ENCODE results near the gene OAT.
"Not testable (repeated sequence)": the region's sequence is repeated elsewhere in the genome, so short reads cannot be mapped to it uniquely, and the experiment has no call there.

The OAT gene

DNA sequence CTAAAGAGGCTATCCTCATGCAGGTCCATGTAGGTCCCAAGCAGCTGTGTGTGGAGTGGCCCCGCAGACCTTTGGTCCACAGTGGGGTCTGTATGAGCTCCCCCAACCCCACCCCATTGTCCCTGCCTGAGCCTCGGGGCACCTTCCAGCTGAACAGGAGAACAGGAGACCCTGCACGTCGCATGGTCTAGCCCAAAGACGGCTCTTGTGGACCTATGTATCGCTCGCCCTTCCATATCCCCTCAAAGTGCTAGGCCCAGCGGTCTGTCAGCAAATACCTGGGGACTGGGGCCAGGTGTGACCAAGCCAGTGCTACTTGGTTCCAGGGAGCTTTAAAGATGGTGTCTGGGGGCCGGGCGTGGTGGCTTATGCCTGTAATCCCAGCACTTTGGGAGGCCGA lies 43.0 kb downstream of the OAT start:
- no peak for DNase-seq

DNA sequence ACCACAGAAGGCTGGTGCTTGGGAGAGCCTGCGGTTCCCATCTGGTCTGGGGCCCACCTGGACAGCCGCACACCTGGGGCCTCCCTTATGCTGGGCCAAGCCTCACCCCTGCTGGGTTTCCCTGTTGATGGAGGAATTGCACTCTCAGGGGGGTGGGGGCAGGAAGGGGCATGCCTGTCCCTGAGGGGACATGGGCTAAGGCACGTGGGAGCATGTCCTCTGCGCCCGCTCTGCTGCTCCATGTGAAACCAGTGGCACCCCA lies 43.4 kb downstream of the OAT start:
- no peak for DNase-seq

DNA sequence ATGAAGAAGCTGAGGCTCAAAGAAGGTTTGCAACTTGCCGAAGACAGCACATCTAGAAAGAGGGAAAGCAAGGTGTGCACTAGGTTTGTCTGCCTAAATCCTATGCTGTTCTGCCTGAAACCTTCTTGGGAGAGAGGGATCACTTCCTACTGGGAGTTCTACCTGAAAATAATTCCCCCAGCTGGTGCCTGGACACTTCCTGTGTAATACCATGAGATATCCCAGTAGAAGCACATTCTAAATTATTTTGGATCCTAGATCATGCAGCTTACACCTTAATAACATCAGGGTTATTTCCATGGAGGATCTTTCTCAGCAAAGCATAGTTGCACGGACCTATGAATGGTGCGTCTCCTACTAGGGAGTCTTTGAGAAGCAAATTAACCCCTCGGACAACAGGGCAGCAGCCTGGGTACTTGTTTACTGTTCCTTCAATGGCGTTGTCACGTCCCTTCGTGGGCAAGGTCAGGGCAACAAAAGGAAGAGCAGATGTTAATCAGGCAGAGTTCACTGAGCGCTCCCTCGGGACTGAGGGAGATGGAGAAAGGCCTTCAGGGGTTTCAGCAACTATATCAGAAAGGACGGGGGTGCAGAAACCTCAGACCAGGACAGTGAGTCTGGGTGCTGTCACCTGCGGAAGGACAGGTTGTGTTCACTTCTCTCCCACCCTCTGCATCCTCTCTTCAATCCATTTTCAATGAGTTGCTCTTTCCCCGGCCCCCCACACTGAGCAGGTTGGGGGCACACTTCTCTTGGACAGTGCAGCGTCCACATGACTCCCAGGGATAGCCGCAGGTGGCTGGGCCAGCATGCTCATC lies 44.0 kb downstream of the OAT start:
- DNase-seq = no peak

DNA sequence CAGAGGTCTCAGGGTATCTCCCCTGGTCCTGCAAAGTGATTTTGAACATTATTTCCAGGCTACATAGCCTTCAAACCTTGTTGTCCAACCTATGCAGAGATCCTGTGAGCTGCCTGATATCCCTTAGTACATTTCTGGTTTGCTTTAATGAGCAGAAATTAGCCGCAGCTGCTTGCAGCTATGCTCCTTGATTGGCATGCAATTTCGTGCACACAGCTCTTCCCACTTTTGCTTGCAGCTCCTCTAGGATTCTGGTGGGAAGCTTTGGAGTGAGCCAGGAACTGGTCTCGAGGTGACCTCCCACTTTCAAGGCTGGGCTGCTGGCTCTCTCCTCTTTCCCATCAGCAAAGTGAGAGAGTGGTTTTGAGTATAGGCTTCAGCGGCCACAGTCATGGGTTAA lies 45.8 kb downstream of the OAT start:
- no peak for DNase-seq

DNA sequence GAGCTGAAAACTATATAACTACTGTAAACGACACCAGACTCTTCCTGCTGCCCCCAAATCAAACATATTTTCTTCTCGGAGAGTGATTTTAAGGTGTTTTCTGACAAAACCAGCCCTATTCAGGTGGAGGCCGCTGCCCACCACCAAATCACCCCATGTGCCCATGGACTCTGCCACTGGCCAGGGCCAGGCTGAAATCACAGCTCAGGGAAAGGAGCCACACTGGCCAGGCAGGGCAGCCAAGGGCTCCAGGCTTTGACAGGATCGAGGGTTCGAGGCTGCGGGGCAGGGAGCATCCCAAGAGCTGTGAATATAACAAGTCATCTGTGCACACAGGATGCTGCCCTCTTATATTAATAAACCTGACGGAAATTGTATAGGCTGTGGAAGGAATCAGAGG lies 48.3 kb downstream of the OAT start:
- no peak for DNase-seq

DNA sequence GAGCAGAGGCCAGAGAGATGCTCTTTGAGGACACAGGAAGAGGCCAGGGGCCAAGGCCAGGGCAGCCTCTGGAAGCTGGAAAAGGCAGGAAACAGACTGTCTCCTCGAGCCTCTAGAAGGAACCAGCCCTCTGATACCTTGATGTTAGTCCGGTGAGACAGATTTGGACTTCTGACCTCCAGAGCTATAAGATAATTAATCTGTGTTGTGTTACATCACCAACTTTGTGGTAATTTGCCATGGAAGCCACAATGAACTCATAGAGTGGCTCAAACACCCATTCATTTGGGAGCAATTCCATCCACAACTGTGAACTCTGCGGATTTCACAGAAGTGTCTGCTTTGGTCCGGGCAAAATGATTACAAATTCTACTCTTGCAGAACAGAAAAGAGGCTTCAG lies 48.7 kb downstream of the OAT start:
- no peak for DNase-seq

DNA sequence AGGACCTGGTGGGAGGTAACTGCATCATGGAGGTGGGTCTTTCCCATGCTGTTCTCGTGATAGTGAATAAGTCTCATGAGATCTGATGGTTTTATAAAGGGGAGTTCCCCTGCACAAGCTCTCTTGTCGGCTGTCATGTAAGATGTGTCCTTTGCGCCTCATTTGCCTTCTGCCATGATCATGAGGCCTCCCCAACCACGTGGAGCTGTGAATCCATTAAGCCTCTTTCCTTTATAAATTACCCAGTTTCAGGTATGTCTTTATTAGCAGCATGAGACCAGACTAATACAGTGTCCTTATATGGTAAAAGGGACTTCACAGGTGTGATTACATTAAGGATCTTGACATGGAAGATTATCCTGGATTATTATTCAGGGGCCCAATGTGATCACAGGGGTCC lies 49.2 kb downstream of the OAT start:
- DNase-seq = not testable (repeated sequence)

DNA sequence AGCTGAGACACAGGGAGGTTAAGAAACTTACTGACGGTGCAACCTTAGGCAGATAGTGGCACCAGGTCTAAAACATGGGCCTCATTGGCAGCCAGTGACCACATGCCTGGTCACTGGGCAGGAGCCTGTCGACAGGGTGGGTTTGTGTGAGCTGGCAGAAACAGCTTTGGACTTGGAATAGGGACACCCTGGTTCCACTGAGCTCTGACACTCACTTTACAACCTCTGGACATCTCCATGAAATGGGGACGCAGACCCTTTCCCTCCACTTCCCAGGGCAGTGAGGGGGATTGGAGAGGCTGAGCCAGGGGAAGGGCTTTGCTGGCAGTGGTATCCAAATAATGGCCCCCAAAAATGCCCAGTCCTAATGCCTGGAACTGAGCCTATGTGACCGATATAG lies 49.7 kb downstream of the OAT start:
- DNase-seq = no peak

DNA sequence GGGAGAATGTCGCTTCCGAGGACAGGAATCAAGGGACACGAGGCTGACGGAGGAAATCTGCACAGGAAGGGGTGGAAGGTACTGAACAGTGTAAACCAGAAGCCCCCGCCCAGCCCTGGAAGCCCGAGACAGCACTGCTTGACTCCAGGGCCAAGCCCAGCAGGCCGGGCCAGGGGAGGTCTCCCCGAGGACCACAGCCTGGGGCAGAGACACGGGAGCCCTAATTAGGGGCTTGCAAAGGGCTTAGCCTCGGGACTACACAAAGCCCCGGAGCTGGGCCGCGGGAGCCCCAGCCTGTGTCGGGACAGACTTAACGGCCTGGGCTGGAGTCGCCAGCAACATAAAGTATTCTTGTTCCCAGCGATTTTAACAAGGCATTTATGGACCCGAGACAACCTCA lies 50.8 kb downstream of the OAT start:
- no peak for DNase-seq

DNA sequence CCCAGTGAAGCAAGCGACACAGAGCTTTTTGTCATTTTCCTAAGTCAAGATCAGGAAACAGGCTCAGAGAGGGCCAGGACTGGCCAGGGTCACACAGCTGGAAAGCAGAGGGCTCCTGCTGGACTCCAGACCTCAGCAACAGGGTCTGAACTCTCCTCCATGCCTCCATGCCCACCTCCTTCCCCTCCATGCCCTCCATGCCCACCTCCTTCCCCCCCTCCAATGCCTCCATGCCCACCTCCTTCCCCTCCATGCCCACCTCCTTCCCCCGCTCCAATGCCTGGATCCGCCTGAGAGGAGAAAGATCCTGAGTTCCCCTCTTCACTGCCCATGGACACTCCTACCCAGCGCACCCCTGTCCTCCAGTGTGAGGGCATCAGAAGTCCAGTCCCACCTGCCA lies 51.3 kb downstream of the OAT start:
- DNase-seq = no peak

DNA sequence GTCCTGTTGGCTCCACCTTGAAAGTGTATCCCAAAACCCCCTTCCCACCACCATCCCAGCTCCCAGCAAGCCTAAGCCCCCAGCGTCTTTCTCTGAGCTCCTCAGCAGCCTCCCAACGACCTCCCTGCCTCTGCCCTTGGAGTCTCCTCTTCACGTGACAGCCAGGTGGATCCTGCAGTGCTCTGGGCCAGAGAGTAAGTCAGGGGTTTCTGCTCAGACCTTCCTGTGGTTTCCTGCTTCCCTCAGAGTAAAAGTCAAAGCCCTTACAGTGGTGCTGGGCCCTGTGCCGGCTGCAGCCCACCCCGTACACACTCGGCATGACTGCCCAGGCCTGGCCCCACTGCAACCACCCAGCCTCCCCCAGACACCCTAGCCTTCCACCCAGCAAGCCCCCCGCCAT lies 51.9 kb downstream of the OAT start:
- no peak for DNase-seq

DNA sequence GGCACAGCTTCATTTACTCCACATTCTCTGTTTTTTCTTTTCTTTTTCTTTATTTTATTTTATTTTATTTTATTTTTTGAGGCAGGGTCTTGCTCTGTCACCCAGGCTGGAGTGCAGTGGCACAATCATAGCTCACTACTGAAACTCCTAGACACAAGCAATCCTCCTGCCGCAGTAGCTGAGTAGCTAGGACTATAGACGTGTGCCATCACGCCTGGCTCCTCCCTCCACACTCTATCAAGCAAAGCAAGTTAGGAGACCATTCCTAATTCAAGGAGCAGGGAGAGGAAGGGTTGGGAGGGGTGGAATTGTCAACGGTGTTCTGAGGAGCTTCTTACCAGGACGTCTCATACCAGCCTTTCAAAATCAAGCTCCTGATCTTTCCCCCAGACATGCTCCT lies 52.4 kb downstream of the OAT start:
- no peak for DNase-seq

DNA sequence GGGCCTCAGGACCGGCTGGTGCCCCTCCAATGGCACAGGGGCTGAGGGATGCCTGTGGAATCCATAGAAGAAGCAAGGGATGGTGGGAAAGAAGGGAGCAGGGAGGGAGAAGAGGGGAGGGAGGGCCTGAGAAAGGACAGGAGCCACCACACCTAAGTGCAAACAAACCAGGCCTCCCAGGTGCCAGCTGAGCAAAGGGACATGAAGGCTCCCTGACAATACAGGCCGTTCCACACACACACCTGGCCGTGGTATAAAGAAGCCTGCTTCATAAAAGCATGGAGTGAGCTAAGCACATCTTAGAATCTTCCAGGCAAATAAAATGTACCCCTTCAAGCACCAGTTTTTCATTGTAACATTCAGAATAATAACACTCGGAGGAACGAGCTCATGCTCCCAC lies 54.0 kb downstream of the OAT start:
- DNase-seq = peak; percentile 36

DNA sequence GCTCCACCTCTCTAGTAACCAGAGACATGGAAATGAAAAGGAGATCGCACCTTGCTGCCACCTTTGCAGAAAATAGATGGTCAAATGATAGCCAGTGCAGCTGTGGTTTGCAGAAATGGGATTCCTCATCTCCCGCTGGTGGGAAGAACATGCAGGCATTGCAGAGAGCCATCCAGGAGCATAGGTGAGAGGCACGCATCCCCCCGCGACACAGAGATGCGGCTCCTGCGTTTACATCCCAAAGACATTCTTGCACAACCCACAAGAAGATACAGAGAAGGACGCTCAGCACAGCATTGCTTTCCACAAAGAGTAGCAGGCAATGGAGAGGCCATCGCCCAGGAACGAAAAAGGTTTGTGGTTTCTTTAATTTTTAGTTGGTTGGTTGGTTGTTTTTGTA lies 56.2 kb downstream of the OAT start:
- DNase-seq = no peak

DNA sequence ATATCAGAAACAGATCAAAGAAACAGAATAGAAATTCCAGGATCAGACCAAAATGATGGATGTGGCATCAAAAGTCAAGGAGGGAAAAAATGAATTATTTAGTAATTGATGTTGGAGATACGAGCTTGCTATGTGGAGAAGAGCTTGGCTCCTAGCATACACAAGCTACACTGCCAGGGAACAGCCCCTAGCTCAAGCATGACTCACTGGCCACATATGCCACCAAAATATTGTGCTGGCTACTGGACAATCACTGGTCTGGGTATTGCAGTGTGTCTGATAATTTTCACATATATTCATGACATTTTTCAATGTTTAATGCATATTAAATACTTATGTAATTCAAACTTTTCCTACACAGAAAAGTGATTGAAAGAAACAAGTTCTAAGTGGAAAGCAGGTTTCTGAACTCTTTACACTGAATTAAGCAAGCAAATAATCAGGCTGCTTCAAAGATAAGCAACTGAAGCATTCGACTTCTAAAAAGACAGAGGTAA lies 59.3 kb downstream of the OAT start:
- DNase-seq = no peak

DNA sequence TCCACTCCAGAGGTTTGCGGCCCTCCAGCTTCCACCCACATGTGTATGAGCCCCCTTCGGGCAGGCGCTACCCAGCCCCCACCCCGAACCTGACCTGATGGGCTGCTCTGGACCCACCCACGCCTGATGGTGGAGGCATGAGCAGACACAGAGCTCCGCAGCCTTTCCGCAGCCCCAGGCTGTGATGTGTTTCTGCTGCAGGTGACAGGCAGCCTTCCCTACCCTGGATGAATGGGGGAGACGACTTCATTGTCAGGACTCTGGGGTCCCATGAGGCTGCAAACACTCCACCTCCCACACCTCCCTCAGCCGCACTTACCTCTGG lies 61.2 kb downstream of the OAT start:
- DNase-seq = no peak

DNA sequence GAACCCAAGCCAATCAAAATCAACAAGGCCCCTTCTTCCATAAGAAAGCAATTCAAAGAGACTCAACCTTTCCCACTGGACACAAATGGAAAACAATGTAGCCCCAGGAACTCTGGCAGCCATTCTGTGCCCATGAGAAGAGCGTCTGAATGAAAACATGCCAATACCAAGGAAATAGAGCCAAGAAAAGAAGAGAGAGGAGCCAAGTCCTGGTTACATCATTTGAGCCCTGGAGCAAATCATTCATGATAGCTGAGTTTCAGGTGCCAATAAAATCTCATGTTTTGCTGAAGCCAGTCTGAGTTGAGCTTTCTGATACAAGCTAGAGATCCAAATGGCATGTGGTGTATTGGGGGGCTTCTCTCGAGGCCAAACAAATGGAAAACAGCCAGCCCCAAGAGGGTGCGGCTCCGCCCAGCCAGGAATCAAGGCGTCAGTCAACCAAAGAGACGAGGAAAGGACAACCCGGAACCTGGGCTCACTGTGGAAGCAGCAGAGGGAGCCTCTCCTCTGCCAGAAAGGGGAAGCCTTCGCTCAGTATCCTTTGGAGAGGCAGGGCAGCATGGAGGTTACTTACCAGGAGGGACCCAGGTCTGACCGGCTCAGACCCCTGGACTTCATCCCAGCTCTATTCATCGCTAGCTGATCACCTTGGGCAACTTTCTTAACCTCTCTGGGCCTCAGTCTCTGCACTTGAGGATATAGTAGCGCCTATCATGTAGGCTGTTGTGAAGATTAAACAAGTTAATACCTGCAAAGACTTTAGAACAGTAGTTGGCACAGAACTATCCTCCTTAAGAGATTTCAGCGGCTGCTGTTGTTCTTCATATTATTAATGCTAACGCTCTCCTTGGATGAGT lies 61.8 kb downstream of the OAT start:
- DNase-seq = no peak

DNA sequence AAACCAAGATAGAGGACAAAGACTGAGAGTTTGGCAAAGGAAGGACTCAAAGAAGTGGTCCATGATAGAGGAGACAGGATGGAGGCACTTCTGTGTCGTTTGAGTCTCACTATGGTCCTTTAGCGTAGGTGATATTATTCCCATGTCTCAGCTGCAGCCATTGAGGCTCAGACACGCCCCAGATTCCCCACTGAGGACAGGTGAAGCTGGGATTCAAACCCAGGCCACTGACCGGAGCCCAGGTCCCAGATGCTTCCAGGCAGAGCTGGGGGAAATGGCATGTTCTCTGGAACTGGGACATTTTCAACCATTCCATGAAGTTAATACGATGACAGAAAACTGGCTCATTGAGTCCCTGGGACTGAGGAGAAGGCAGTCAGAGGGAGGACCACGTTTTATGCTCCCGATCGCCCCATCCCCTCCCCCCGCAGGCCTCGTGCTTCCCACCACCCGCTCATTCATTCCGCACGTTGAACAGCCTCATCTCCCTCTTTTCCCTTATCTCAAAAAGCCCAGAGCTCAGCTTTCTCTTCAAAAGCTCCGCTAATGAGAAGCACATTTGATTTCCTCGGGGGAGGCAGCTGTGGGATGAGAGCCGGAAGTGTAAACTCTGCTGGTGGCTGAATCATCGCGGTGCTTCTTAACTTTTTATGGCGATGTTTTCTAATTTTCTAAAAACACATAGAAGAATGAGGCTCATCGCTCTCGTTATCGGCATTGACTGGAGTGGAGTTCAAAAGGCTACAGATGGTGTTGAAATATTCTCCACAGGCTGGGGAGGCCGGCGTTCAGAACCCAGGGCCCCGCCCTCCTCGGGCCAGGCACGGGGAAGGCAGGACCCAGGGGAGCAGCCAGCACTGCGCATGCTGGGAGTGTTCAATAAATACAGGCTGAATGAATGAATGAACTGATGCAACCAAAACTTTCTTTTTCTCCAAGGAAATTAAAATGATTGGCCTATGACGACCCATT lies 64.0 kb downstream of the OAT start:
- peak; percentile 58 for DNase-seq

DNA sequence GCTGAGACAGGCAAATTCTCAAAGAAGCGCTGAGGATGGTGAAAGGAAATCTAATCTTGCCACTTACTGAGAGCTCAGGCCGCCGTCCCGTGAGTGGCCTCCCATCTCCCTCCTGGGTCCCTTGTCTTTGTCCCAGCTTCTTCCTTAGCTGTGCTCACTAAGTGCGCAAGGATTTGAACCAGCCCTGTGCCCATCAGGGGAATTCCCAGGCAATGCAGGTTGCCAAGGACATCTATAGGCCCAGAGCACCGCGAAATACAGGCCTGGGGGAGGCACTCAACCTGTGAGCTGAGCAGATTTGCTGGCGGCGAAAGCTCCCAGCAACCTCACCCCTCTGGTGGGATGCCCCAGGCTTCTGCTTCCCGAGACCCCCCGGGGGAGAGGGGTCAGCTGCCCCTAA lies 64.8 kb downstream of the OAT start:
- no peak for DNase-seq

DNA sequence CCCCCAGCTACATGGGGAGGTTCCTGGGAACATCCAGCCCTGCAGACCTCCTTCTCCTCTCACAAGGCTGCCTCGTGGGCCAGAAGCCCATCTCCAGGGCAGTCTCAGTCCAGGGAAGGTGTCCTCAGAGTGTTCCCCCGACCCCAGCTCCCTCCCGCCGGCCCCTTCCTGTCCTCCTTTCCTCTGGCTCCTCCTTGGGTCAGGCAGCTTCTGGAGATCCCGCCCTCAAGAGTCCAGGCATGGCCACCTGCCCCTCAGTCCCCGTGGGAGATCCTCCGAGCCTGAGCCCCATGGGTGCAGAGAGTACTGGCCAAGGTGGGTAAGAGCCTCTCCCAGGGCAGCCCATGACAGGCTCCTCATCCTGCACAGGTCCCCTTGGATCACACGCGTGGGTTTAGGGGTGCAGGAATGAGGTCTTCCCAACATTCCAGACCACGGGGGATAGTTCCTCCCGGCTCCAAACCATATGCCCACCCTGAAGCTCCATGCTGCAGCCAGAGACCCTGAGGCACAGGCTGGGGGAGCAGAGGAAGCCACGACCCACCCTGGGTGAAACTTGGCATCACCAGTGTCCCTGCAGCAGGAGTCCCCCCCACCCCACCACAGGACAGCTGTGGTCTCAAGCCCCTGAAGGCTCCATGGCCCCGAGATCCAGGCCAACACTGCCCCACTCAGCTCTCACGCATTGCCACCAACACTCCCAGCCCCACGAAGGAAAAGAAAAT lies 65.5 kb downstream of the OAT start:
- DNase-seq = no peak

DNA sequence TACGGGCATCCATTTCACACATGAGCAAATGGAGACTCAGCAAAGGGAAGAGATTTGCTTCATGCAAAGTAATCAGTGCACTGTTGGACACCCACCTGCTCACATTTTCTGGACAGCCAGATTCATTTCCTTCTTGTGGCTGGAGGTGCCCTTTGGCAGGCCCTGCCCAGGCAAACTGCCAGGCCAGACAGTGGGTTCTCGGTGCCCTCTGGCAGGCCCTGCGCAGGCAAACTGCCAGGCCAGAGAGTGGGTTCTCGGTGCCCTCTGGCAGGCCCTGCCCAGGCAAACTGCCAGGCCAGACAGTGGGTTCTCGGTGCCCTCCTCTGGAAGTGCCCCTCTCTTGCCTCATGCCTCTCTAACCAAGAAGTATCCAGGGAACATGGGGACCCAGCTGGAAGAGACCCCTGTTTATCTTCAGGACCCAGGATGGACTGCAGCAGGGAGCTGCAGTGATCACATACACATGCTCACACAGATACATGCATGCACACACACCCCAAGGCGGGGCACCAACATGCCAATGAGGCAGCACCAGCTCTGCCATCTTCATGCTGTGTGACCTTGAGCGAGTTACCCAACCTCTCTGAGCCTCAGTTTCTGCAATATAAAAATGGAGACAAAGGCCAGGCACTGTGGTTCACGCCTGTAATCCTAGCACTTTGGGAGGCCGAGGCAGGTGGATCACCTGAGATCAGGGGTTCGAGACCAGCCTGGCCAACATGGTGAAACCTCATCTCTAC lies 67.1 kb downstream of the OAT start:
- DNase-seq = no peak

DNA sequence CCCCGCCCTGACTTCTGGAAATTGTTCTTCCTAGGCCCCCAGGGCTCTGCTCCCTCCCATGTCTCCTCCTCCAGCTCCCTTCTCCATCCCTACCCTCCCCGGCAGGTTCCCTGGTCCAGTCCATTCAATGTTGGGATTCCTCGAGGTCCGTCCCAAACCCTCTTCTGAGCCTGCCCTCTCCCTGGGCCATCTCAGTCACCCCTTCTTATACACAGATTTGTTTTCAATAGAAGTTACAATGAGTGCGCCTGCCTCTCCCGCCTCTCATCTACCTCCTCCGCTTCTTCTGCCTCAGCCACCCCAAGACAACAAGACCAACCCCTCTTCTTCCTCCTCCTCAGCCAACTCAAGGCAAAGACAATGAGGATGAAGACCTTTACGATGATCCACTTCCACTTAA lies 67.9 kb downstream of the OAT start:
- DNase-seq = no peak
